NCI-H82 treated with DMSO at 0.1 percent for 48 hours (cell line): Measurements from ENCODE around the gene RIN3.

Source experiments
- DNase-seq: peaks from one replicate; lab custom pipeline; 2025; ENCODE audit not compliant: unreplicated experiment; lab: John Stamatoyannopoulos, UW

The RIN3 gene

GRCh38 chr14:92573761-92574498 lies 60.3 kb downstream of the RIN3 start:
- DNase-seq = no peak

- DNase-seq = no peak
These were observed 61.6 kb downstream of the RIN3 start for GRCh38 chr14:92575061-92575747.

DNA sequence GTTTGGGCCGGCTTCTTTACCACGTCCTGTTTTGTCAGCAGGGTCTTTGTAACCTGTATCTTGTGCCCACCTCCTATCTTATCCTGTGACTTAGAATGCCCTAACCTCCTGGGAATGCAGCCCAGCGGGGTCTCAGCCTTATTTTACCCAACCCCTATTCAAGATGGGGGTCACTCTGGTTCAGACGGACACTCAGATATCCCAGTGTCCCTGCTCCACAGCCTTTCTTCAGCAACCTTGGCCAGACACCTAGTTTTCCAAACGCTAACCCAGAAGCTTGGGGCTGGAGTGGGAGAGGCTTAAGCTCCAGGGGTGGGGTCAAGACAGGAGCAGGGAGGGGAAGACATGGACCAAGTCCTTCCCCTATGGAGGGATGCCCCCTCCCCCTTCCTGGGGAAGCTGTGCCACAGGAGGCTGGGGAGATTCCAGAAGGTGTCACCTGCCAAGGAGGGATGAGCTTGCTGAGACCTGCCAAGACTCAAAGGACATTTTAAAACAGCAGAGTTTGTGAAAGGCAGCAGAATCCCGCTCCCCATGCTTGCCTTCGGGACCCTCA lies 62.2 kb downstream of the RIN3 start:
- DNase-seq = no peak

DNA sequence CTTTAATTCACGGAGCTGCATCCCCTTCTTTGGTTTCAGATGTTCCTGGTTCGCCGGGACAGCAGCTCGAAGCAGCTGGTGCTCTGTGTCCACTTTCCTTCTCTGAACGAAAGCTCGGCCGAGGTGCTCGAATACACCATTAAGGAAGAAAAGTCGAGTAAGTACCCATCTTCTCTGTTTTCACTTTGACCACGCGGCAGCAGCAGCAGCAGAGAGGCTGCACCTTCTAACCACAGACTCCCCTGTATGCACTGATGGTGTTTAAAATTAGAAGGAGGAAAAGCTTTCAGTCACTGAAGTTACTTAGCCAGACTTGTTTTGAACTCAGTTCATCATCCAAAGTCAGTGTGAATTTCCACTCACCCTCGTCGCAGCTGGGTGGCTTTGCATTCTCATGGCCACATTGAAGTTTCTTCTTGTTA lies 63.8 kb downstream of the RIN3 start:
- no peak for DNase-seq

GRCh38 chr14:92578511-92578910 lies 64.9 kb downstream of the RIN3 start:
- DNase-seq = no peak

DNA sequence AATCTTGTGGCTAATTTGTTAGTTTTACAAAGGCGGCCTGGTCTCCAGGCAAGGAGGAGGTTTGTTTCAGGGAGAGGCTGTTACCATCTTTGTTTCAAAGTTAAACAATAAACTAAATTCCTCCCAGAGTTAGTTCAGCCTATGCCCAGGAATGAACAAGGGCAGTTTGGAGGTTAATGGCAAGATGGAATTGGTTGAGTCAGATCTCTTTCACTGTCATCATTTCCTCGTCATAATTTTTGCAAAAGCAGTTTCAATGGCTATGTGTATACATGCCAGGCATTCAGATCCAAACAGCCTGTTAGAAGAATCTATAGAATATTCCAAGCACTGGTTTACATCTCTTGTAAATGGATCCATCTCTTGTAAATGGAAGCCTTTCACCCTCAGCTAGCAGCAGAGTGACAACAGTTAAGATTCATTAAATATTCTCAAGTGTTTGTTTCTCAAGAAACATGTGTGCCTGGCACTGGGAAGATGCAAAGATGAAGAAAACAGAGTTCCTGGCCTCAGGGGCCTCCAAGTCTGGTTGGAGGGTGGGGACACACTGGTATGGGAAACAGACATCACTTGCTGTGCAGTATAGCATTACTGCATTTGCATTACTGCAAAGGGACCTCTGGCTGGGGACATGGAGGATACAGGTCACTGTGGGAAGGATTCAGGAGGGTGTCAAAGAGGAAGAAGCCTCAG lies 65.8 kb downstream of the RIN3 start:
- no peak for DNase-seq

DNA sequence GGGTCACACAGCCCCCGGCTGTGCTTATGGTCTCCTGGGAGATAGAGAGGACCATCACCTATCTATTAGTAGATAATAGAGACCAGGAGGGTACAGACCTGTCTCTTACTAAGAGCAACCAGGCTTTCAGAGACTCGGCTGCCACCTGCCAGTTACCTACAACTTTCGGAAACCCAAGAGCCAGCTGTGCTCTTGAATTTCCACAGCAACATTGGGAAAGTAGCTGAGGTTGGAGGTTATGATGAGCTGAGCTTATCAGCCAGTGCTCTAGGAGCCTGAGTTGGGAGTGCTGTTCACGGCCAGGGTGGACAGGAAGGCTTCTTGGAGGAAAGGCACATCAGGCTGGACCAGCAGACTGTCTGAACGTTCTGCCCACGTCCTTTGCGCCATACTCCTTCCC lies 67.6 kb downstream of the RIN3 start:
- DNase-seq = no peak

DNA sequence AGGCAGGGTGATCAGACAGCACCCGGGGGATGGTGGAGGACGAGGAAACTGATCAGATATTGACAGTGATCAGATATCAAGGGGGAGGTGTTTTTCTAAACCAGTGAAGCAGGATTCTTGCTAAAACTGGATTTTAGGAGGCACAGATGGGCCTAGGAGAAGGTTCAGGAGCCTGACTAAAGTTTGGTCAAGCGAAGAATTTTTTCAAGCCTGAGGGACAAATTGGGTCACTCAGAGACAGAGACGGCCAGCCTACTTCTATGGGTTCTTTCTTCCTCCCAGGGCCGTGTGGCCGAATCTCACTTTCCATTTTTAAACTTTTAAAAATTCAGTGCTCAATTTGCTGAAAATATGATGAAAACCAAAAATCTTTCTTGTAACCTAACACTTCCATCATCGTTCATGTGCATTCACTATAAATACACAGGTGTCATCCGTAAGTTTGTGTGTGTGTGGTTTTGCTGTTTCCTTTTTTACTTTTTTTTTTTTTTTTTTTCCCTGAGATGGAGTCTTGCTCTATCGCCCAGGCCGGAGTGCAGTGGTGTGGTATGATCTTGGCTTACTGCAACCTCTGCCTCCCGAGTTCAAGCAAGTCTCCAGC lies 68.5 kb downstream of the RIN3 start:
- DNase-seq = no peak

DNA sequence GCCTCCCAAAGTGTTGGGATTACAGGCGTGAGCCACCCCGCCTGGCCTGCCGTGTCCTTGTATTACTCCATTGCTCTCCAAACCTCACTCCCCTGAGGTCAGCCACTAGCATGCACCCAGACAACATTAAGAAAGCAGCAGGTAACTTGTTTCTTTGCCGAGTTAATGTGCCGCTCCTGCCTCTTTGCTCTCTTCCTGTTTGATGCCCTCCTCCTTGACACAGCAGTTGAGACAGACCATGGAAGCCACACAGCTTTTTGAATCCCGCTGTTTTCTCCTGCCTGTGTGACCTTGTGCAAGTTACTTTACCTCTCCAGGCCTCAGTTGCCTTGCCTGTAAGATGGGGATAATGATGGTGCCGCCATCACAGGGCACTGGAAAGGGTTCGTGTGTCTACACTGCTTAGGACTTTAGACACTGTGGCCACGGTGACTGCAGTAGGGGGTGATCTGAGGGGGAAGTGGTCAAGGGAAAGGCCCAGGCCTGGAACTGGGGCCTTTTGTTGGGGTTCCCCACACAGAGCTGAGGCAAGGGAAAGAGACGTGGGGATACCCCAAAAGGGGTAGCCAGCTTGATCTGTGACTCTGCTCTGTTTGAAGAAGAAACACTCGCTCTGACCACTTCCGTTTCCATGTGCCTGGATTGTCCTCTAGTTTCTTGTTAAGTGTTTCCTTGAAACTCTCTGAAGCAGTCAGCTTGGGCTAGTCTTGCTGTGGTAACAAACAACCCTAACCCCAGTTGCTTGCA lies 69.3 kb downstream of the RIN3 start:
- DNase-seq = no peak

GRCh38 chr14:92584220-92584619 lies 70.6 kb downstream of the RIN3 start:
- no peak for DNase-seq

DNA sequence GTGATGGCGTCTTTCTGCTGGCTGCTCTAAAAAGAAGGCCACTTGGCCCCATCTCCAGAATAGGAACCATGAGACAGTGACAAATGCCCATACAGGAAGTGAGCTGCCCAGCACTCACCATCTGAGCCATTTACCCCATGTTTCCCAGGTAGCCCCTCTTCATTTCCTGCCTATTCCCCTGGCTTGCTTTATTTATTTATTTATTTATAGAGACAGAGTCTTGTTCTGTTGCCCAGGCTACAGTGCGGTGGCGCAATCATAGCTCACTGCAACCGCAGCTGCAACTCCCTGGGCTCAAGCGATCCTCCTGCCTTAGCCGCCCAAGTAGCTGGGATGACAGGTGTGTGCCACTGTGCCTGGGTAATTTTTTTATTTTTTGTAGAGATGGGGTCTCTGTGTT lies 71.2 kb downstream of the RIN3 start:
- no peak for DNase-seq

GRCh38 chr14:92585981-92586937 lies 72.7 kb downstream of the RIN3 start:
- DNase-seq = no peak

- DNase-seq = no peak
These were observed 73.5 kb downstream of the RIN3 start for GRCh38 chr14:92586963-92587699.

DNA sequence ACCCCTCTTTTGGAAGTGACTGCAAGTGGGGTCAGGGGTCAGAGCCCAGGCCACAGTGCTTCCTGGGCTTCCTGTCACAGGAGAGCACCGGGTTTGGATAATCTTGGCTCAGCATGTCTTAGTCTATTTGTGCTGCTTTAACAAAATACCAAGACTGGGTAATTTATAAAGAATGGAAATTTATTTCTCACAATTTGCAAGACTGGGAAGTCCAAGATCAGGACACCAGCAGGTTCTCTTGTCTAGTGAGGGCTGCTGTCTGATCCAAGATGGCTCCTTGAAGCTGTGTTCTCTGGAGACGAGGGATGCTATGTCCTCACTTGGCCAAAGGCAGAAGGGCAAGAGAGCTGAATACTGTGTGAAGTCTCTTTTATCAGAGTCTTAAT lies 74.1 kb downstream of the RIN3 start:
- DNase-seq = no peak

- no peak for DNase-seq
These were observed 75.8 kb downstream of the RIN3 start for GRCh38 chr14:92589213-92589852.

DNA sequence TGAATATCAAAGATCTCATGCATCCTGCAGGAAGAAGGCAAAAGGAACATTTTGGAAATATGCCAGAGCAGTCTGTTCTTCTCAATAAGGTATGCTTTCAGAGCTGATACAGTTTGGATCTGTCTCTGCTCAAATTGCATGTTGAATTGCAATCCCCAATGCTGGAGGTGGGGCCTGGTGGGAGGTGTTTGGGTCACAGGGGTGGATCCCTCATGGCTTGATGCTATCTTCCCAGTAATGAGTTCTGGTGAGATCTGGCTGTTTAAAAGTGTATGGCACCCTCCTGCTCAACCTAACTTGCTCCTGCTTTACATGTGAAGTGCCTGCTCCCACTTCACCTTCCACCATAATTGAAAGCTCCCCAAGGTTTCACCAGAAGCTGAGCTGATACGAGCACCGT lies 76.6 kb downstream of the RIN3 start:
- no peak for DNase-seq

DNA sequence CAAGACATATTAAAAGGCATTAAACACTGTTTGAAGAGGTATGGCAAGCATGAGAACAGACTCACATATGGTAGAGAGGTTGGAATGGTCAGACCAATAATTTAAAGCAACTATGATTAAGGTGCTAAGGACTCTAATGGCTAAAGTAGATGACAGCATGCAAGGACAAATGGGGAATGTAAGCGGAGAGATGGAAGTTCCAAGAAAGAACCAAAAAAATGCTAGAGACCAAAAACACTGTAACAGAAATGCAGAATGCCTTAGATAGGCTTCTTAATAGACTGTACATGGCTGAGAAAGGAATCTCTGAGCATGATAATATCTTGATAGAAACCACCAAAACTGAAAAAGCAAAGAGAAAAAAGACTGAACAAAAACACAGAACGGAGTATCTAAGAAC lies 77.4 kb downstream of the RIN3 start:
- DNase-seq = no peak

DNA sequence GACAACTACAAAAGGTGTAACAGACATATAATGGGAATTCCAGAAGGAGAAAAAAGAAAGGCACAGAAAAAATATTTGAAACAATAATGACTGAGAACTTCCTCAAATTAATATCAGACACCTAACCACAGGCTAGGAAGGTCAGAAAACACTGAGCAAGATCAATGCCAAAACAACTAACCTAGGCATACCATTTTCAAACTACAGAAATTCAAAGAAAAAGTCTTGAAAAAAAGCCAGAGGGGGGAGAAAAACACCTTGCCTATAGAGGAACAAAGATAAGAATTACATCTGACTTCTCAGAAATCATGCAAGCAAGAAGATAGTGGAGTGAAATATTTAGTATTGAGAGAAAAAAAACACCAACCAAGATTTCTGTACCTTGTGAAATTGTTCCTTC lies 77.8 kb downstream of the RIN3 start:
- DNase-seq = no peak

GRCh38 chr14:92595267-92595666 lies 81.7 kb downstream of the RIN3 start:
- DNase-seq = no peak
